IgD-negative memory B cell (primary cell): Measurements from ENCODE around the gene CD44. TPM values are rescaled to one million over a fixed set of nuclear protein-coding genes. Genes with fewer than 3 reads are reported as not detected.

Experiments
- H3K27ac Mint-ChIP-seq, 3 donors: one replicate each; pipeline ENCODE4 v1.8.0; 2020 to 2022; ENCODE audit warnings: mild to moderate bottlenecking in 3 of 3, mixed read lengths in 3 of 3, moderate library complexity in 1 of 3
- H3K27me3 Mint-ChIP-seq: one replicate; pipeline ENCODE4 v1.8.0; 2021; ENCODE audit warnings: mixed read lengths
- H3K36me3 Mint-ChIP-seq: one replicate; pipeline ENCODE4 v1.8.0; 2020; ENCODE audit warnings: mild to moderate bottlenecking, mixed read lengths
- H3K4me1 Mint-ChIP-seq, 3 donors: one replicate each; pipeline ENCODE4 v1.8.0; 2020 to 2022; ENCODE audit warnings: mixed read lengths in 3 of 3, mild to moderate bottlenecking in 1 of 3
- H3K4me3 Mint-ChIP-seq, 4 donors: one replicate each; pipeline ENCODE4 v1.8.0; 2020 to 2022; ENCODE audit warnings: mild to moderate bottlenecking in 4 of 4, mixed read lengths in 4 of 4, moderate library complexity in 3 of 4
- H3K9me3 Mint-ChIP-seq, 3 donors: one replicate each; pipeline ENCODE4 v1.8.0; 2020 to 2021; ENCODE audit warnings: mixed read lengths in 3 of 3, mild to moderate bottlenecking in 1 of 3
- polyA plus RNA-seq: library from polyadenylated mRNA; unstranded; fragments of 300-500 nt; fragmentation: Illumina TruSeq; gene quantifications from one replicate; pipeline ENCODE4 v1.2.3, GENCODE V29; 2021

Gene CD44
- polyA plus RNA-seq, 1 donor from 2014 or later: 176 TPM

- Mint-ChIP-seq H3K4me3 (peak overlapping the region in 1 of 4 donors; percentile 1), H3K4me1 (peaks cover 78 to 84% (median 78%) of the 10 kb centered on the region in 3 donors), H3K27ac (peak overlapping the region in 2 of 3 donors; percentile 12 to 79), H3K36me3 (peaks cover 9% of the 10 kb centered on the region), H3K27me3 (no peaks in the 10 kb centered on the region), H3K9me3 (no peaks in the 10 kb centered on the region)
Observed at GRCh38 chr11:35152575-35152974, 13.6 kb downstream of the CD44 start.

GRCh38 chr11:35153280-35153679 lies 14.3 kb downstream of the CD44 start:
- no peaks in the 10 kb centered on the region for H3K27me3 Mint-ChIP-seq
- H3K4me1 Mint-ChIP-seq: peaks cover 76 to 87% (median 80%) of the 10 kb centered on the region in 3 donors
- peak overlapping the region; percentile 20 to 89 (median 79) for H3K27ac Mint-ChIP-seq
- no peaks in the 10 kb centered on the region for H3K9me3 Mint-ChIP-seq
- H3K36me3 Mint-ChIP-seq: peaks cover 9% of the 10 kb centered on the region
- peak overlapping the region in 2 of 4 donors; percentile 30 to 63 for H3K4me3 Mint-ChIP-seq

DNA sequence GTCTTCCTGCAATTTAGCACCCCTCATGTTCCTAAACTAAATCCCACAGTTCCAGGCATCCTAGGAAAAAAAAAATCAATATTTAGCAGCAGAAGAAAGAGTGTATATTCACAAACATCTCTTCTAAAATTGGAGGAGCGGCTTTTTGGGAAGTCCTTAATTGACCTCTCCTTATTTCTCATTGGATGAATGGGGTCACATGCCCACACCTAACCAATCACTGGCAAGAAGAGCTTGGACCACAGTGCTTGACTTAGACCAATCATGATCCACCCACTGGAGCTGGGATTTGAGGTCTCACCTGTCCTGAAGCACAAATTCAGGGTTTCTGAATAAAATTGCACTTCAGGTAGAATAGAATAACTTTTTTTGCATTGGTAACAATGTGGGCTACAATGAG lies 16.0 kb downstream of the CD44 start:
- peaks cover 9% of the 10 kb centered on the region for H3K36me3 Mint-ChIP-seq
- no peaks in the 10 kb centered on the region for H3K9me3 Mint-ChIP-seq
- peak overlapping the region; percentile 64 to 79 (median 78) for H3K27ac Mint-ChIP-seq
- no peaks in the 10 kb centered on the region for H3K27me3 Mint-ChIP-seq
- peaks cover 68 to 88% (median 75%) of the 10 kb centered on the region in 3 donors for H3K4me1 Mint-ChIP-seq
- peak overlapping the region in 1 of 4 donors; percentile 6 for H3K4me3 Mint-ChIP-seq

DNA sequence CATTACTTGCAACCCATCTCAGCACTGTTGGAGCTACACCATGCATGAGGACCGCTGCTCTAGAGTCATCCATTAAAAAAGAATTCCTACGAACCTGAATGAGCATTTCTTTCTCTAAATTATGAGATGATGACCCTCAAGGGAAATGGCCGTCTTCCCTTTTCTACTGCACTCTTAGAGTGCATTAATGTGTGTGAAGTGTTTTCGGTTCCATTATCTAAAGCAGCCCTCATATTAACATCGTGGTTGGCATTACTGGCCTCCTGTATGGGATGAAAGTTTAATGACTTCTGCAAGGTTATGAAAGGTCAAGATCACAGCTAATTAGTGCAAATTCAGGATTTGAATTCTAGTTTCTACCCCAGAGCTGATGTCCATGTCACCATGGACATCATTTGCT lies 16.7 kb downstream of the CD44 start:
- peaks cover 9% of the 10 kb centered on the region for H3K36me3 Mint-ChIP-seq
- H3K27ac Mint-ChIP-seq: peak overlapping the region; percentile 20 to 78 (median 36)
- peaks cover 71 to 91% (median 77%) of the 10 kb centered on the region in 3 donors for H3K4me1 Mint-ChIP-seq
- no peaks in the 10 kb centered on the region for H3K9me3 Mint-ChIP-seq
- H3K4me3 Mint-ChIP-seq: peak overlapping the region in 2 of 4 donors; percentile 13 to 65
- no peaks in the 10 kb centered on the region for H3K27me3 Mint-ChIP-seq

- H3K27me3 Mint-ChIP-seq: no peaks in the 10 kb centered on the region
- H3K36me3 Mint-ChIP-seq: peaks cover 5% of the 10 kb centered on the region
- H3K4me1 Mint-ChIP-seq: peaks cover 75 to 95% (median 80%) of the 10 kb centered on the region in 3 donors
- H3K4me3 Mint-ChIP-seq: peak overlapping the region in 1 of 4 donors; percentile 59
- no peaks in the 10 kb centered on the region for H3K9me3 Mint-ChIP-seq
- peak overlapping the region; percentile 55 to 82 (median 82) for H3K27ac Mint-ChIP-seq
Observed at GRCh38 chr11:35157814-35158700, 19.1 kb downstream of the CD44 start.

GRCh38 chr11:35158701-35159510 lies 19.9 kb downstream of the CD44 start:
- Mint-ChIP-seq H3K4me1 (peaks cover 73 to 95% (median 81%) of the 10 kb centered on the region in 3 donors), H3K9me3 (no peaks in the 10 kb centered on the region), H3K4me3 (peak overlapping the region in 2 of 4 donors; percentile 34 to 47), H3K36me3 (peaks cover 5% of the 10 kb centered on the region), H3K27me3 (no peaks in the 10 kb centered on the region), H3K27ac (peak overlapping the region in 2 of 3 donors; percentile 82 to 91)

GRCh38 chr11:35160246-35160824 lies 21.4 kb downstream of the CD44 start:
- peaks cover 7% of the 10 kb centered on the region for H3K36me3 Mint-ChIP-seq
- no peaks in the 10 kb centered on the region for H3K9me3 Mint-ChIP-seq

GRCh38 chr11:35160902-35161597 lies 22.1 kb downstream of the CD44 start:
- H3K4me1 Mint-ChIP-seq: peaks cover 68 to 94% (median 81%) of the 10 kb centered on the region in 3 donors
- H3K9me3 Mint-ChIP-seq: no peaks in the 10 kb centered on the region
- peak overlapping the region; percentile 91 to 100 (median 97) for H3K27ac Mint-ChIP-seq
- no peaks in the 10 kb centered on the region for H3K27me3 Mint-ChIP-seq
- peak overlapping the region in 2 of 4 donors; percentile 52 to 78 for H3K4me3 Mint-ChIP-seq
- peaks cover 7% of the 10 kb centered on the region for H3K36me3 Mint-ChIP-seq

More at GRCh38 chr11:35160246-35160824, 21.4 kb downstream of the CD44 start:
- Mint-ChIP-seq H3K27ac (peak overlapping the region; percentile 91 to 100 (median 93)), H3K27me3 (no peaks in the 10 kb centered on the region), H3K4me3 (peak overlapping the region in 3 of 4 donors; percentile 22 to 52 (median 34)), H3K4me1 (peaks cover 68 to 95% (median 79%) of the 10 kb centered on the region in 3 donors)

DNA sequence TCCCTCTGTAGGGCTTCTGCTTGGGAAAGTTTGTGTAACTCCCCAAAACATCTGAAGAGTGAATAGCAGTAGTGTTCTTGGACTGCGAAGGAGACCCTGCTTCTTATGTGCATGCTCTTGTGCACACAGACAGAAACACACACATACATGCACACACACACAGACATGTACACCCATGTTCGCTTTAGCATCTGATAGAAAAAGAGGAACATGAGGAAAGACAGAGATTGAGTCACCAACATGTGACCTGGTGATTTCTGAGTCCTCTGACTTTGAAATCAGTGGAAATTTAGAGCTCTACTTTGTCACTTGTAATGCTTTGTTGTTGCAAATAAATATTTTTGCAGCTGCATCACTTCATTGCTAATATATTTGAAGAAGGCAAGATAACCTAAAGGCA lies 23.8 kb downstream of the CD44 start:
- Mint-ChIP-seq H3K27me3 (no peaks in the 10 kb centered on the region), H3K4me1 (peaks cover 66 to 96% (median 86%) of the 10 kb centered on the region in 3 donors), H3K9me3 (no peaks in the 10 kb centered on the region), H3K36me3 (peaks cover 5% of the 10 kb centered on the region), H3K27ac (peak overlapping the region; percentile 91 to 100 (median 97)), H3K4me3 (peak overlapping the region; percentile 50 to 91 (median 80))

- H3K9me3 Mint-ChIP-seq: no peaks in the 10 kb centered on the region
- peak overlapping the region; percentile 54 to 91 (median 80) for H3K4me3 Mint-ChIP-seq
- H3K36me3 Mint-ChIP-seq: peaks cover 5% of the 10 kb centered on the region
- no peaks in the 10 kb centered on the region for H3K27me3 Mint-ChIP-seq
- H3K27ac Mint-ChIP-seq: peak overlapping the region; percentile 91 to 100 (median 97)
- peaks cover 69 to 96% (median 85%) of the 10 kb centered on the region in 3 donors for H3K4me1 Mint-ChIP-seq
Observed at GRCh38 chr11:35163209-35163608, 24.2 kb downstream of the CD44 start.

- Mint-ChIP-seq H3K9me3 (no peaks in the 10 kb centered on the region), H3K4me3 (peak overlapping the region; percentile 54 to 89 (median 80)), H3K27me3 (no peaks in the 10 kb centered on the region), H3K36me3 (peaks cover 5% of the 10 kb centered on the region), H3K27ac (peak overlapping the region; percentile 91 to 100 (median 97)), H3K4me1 (peaks cover 76 to 96% (median 90%) of the 10 kb centered on the region in 3 donors)
Observed at GRCh38 chr11:35163702-35164496, 24.9 kb downstream of the CD44 start.

GRCh38 chr11:35165030-35165422 lies 26.1 kb downstream of the CD44 start:
- Mint-ChIP-seq H3K4me1 (peaks cover 69 to 96% (median 92%) of the 10 kb centered on the region in 3 donors), H3K27ac (peak overlapping the region; percentile 91 to 100 (median 97)), H3K4me3 (peak overlapping the region; percentile 73 to 94 (median 82)), H3K9me3 (no peaks in the 10 kb centered on the region), H3K36me3 (peaks cover 5% of the 10 kb centered on the region), H3K27me3 (no peaks in the 10 kb centered on the region)
